Activated naive CD8-positive, alpha-beta T cell treated with anti-CD3 and anti-CD28 coated beads for 36 hours (primary cell): ENCODE measurements around the gene HAVCR2. TPM values are rescaled to one million over a fixed set of nuclear protein-coding genes. Genes with fewer than 3 reads are reported as not detected.
A peak's percentile ranks its signal among the peaks of the same experiment; 100 is the strongest.
"Not testable (repeated sequence)": the region's sequence is repeated elsewhere in the genome, so short reads cannot be mapped to it uniquely, and the experiment has no call there.

Experiments
- DNase-seq: peaks from one replicate; pipeline ENCODE4 v3.0.0; 2021
- H3K27ac Mint-ChIP-seq: one replicate; pipeline ENCODE4 v1.8.0; 2022; ENCODE audit warnings: mild to moderate bottlenecking, moderate library complexity, mixed read lengths
- H3K27me3 Mint-ChIP-seq: one replicate; pipeline ENCODE4 v1.8.0; 2022; ENCODE audit warnings: mild to moderate bottlenecking, mixed read lengths
- H3K36me3 Mint-ChIP-seq: one replicate; pipeline ENCODE4 v1.8.0; 2021; ENCODE audit warnings: mild to moderate bottlenecking, mixed read lengths
- H3K4me1 Mint-ChIP-seq: one replicate; pipeline ENCODE4 v1.8.0; 2021; ENCODE audit warnings: mixed read lengths
- H3K4me3 Mint-ChIP-seq: one replicate; pipeline ENCODE4 v1.8.0; 2022; ENCODE audit warnings: mild to moderate bottlenecking, moderate library complexity, mixed read lengths
- H3K9me3 Mint-ChIP-seq: one replicate; pipeline ENCODE4 v1.8.0; 2022; ENCODE audit warnings: mixed read lengths
- total RNA-seq, 2 experiments: library from RNA; stranded (reverse); gene quantifications; one replicate each; pipeline ENCODE4 v1.2.3, GENCODE V29; 2021

HAVCR2 gene
- total RNA-seq, 2 experiments from 2014 or later: 24.6 to 25.2 TPM

DNA sequence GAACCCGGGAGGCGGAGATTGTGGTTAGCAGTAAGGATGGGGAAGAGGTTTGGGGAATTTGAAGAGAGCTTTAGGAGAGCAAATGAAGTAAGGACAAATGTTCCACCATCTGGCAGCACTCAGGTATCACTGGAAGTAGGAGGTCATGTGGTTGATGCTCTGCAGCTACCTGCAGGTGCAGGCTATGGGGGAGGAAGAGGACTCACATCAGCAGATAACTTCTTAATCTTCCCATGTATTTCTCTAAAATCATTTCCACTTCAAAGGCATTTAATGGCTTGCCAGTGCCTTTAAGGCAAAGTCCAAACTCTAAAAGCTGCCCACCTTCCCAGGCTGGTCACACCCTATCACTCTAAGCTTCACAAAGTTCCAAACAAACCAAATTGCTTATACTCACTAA is 41.8 kb downstream of the HAVCR2 start:
- peaks cover 2% of the 10 kb centered on the region for H3K4me1 Mint-ChIP-seq
- DNase-seq: no peak
- no peaks in the 10 kb centered on the region for H3K27me3 Mint-ChIP-seq
- H3K27ac Mint-ChIP-seq: no peak overlapping the region
- H3K4me3 Mint-ChIP-seq: no peak overlapping the region
- no peaks in the 10 kb centered on the region for H3K36me3 Mint-ChIP-seq
- H3K9me3 Mint-ChIP-seq: no peaks in the 10 kb centered on the region

DNA sequence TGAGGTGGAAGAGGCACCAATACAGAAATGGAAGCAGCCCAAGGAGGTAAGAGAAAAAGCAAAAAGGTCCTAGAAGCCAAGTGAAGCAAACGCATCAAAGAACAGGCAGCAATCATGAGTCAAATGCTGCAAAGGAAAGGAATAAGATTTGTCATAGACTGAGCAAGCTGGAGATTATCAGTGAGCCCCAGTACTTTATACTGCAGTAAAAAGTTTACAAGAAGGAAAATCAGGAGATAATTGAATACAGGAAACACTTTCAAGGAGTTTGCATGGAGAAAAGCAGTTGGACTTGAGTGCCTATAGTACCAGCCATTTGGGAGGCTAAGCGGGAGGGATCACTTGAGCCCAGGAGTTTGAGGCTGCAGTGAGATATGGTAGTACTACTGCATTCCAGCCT is 42.8 kb downstream of the HAVCR2 start:
- no peak overlapping the region for H3K27ac Mint-ChIP-seq
- H3K36me3 Mint-ChIP-seq: no peaks in the 10 kb centered on the region
- H3K27me3 Mint-ChIP-seq: no peaks in the 10 kb centered on the region
- H3K9me3 Mint-ChIP-seq: no peaks in the 10 kb centered on the region
- H3K4me3 Mint-ChIP-seq: no peak overlapping the region
- peaks cover 2% of the 10 kb centered on the region for H3K4me1 Mint-ChIP-seq
- DNase-seq: no peak

DNA sequence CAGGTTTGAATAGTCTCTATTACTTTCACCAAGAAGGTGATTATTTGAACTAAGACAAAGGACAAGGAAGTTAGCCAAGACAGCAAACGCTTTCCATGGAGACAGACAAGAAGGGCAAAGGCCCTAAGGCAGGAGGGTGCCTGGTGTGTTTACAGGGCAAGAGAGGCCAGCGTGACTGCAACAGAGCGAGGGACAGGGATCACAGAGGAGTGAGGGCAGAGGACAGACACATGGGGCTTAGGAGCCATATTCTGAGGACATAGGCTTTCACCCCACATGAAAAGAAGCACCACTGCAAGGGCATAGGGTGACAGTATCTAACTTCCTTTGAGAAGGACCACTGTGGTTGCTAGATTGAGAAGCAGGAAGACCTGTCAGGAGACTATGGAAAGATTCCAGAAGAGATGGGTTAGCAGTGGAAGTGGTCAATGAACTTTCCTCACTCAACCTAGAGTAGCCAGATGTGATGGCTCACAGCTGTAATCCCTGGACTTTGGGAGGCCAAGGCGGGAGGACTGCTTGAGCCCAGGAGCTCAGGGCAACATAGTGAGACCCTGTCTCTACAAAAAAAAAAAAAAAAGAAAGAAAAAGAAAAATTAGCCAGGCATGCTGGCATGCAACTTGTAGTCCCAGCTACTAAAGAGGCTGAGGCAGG is 44.9 kb downstream of the HAVCR2 start:
- no peak for DNase-seq
- Mint-ChIP-seq H3K27me3 (no peaks in the 10 kb centered on the region), H3K4me1 (peaks cover 2% of the 10 kb centered on the region), H3K36me3 (no peaks in the 10 kb centered on the region), H3K4me3 (no peak overlapping the region), H3K27ac (no peak overlapping the region), H3K9me3 (no peaks in the 10 kb centered on the region)

DNA sequence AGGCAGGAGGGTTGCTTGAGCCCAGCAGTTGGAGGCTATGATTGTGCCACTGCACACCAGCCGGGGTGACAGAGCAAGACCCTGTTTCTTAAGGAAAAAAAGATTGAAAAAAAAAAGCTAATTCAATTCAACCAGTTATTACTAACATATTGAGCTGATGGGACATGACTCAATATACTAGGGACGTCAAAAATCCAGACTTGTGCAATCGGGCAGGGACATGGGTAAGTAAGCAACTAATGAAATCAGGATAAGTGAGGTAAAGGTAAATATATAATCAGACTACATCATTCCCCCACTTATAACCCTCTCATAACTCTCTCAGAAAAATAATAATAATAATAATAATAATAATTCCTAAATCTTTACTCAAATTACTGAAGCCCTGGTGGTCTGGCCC is 49.0 kb downstream of the HAVCR2 start:
- H3K9me3 Mint-ChIP-seq: no peaks in the 10 kb centered on the region
- H3K4me3 Mint-ChIP-seq: no peak overlapping the region
- no peaks in the 10 kb centered on the region for H3K36me3 Mint-ChIP-seq
- no peaks in the 10 kb centered on the region for H3K4me1 Mint-ChIP-seq
- no peak overlapping the region for H3K27ac Mint-ChIP-seq
- H3K27me3 Mint-ChIP-seq: no peaks in the 10 kb centered on the region
- DNase-seq: no peak

DNA sequence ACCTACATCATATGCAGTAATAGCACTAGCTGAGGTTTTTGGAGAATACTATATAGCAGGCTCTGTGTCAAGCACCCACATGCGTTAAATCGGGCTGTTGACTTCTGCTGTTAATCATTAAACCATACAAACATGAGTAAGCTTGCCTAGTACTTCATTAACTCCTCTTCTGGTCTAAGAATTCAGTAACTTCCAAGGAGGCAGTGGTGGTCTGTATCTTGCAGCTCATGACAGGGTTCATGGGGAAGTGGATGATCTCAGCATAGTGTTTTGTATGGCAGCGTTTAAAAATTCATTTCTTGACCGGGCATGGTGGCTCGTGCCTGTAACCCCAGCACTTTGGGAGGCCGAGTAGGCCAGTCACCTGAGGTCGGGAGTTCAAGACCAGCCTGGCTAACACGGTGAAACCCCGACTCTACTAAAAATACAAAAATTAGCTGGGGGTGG is 49.7 kb downstream of the HAVCR2 start, which contains the start of gene HAVCR1:
TSS of gene HAVCR1 (minus strand) at position 24 of the 447 bp plus-strand sequence. CDS start 1,173 bp downstream, outside the sequence.
- Mint-ChIP-seq H3K27me3 (no peaks in the 10 kb centered on the region), H3K4me1 (no peaks in the 10 kb centered on the region), H3K27ac (no peak within 1 kb of the TSS), H3K4me3 (no peak within 1 kb of the TSS), H3K9me3 (no peaks in the 10 kb centered on the region), H3K36me3 (no peaks in the 10 kb centered on the region)
- no peak for DNase-seq

DNA sequence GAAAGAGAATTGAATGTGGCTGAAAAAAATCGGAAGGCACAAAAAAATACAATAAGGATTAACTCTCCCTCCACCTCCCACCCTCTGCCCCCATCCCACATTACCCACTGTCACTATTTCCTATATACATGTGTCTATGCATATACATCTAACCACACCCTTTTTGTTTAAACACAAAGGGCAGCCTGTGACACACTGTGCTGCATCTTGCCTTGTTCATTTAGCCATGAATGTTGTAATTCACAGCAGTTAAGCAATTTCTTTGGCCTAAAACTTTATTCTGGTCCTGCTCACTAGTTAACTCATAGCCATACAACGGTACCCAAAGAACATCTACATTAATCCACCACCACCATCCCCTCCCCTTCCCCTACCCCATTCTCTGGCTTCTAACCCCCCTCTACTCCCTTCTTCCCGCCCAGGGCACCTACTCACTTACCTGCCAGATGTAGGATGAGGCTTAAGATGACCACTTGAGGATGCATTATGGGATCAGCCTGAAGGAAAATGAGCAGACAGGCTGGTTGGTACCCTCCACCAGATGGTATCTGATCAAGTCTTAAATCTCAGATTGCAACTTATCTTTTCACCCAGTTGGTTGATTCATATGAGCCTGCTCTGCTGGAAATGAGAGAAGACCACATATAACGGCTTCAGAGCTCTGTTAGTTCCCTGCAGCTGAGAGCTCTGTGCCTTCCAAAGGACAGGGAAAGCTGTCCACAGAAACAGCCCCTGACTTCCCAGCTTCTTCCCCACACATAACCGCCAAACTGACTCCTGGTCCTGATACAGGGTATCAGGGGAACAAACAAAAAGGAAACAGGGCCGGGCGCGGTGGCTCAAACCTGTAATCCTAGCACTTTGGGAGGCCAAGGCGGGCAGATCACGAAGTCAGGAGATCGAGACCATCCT is 51.1 kb downstream of the HAVCR2 start:
- no peak for DNase-seq
- H3K27ac Mint-ChIP-seq: no peak overlapping the region
- H3K27me3 Mint-ChIP-seq: no peaks in the 10 kb centered on the region

DNA sequence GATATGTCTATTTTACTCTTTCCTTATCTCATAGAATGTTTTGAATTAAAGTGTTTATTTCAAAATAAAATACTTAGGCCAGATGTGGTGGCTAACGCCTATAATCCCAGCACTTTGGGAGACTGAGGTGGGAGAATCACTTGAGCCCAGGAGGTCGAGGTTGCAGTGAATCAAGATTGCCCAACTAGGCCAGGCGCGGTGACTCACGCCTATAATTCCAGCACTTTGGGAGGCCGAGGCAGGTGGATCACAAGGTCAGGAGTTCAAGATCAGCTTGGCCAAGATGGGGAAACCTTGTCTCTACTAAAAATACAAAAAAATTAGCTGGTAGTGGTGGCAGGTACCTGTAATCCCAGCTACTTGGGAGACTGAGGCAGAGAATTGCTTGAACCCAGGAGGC is 52.0 kb downstream of the HAVCR2 start:
- H3K36me3 Mint-ChIP-seq, H3K4me3 Mint-ChIP-seq, H3K4me1 Mint-ChIP-seq, H3K27ac Mint-ChIP-seq, H3K9me3 Mint-ChIP-seq, H3K27me3 Mint-ChIP-seq, DNase-seq: not testable (repeated sequence)

More for the DNA sequence above, 51.1 kb downstream of the HAVCR2 start:
- Mint-ChIP-seq H3K36me3 (no peaks in the 10 kb centered on the region), H3K4me1 (no peaks in the 10 kb centered on the region), H3K9me3 (no peaks in the 10 kb centered on the region), H3K4me3 (no peak overlapping the region)

DNA sequence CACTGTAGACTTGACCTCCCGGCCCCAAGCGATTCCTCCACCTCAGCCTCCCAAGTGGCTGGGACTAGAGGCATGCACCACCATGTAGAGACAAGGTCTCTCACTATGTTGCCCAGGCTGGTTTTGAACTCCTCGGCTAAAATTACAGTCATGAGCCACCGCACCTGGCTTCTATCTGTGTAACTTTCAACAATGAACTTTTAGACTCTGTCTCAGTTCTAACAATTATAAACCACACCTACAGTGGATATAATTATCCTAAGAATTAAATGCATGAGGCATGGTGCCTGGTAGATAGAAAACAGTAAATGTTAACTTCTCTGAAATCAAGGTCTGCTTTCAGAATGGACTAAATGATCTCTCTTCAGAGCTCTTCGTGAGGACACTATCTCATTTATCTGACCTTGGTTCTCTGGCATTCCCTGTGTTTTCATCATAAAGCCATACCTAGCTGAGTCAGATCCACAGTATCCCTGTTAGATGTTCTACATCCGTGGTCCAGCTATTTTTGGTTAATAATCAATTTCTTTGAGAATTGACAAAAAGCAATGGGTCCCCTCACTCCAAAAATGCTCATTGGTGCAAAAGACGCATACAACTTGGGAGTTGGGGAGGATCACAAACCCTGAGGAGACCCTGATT is 57.1 kb downstream of the HAVCR2 start:
- H3K4me1 Mint-ChIP-seq: peaks cover 37% of the 10 kb centered on the region
- H3K36me3 Mint-ChIP-seq: peaks cover 7% of the 10 kb centered on the region
- no peaks in the 10 kb centered on the region for H3K27me3 Mint-ChIP-seq
- peaks cover 1% of the 10 kb centered on the region for H3K9me3 Mint-ChIP-seq
- H3K4me3 Mint-ChIP-seq: no peak overlapping the region
- DNase-seq: no peak
- H3K27ac Mint-ChIP-seq: no peak overlapping the region

DNA sequence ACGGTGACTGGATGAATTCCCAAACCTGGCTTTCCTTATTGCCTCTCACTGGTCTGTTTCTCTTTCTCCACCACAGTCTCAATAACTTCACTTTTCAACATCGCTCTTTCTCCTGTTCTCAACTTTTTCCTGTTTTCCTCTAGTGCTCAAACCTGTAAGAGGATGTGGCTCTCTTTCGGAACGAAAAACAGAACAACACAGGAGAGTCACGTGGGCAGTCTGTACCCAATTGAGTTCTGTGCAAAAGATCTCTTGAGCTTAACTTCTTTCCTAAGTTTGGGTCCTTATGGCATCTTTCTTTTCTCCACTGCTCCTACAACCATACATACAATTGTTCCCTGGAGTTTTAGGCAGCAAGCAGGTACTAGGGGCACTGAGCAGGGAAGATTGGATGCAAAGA is 58.8 kb downstream of the HAVCR2 start:
- peak overlapping the region; percentile 22 for H3K27ac Mint-ChIP-seq
- peaks cover 3% of the 10 kb centered on the region for H3K9me3 Mint-ChIP-seq
- no peak for DNase-seq
- H3K4me3 Mint-ChIP-seq: peak overlapping the region; percentile 60
- peaks cover 49% of the 10 kb centered on the region for H3K4me1 Mint-ChIP-seq
- H3K27me3 Mint-ChIP-seq: no peaks in the 10 kb centered on the region
- peaks cover 8% of the 10 kb centered on the region for H3K36me3 Mint-ChIP-seq

DNA sequence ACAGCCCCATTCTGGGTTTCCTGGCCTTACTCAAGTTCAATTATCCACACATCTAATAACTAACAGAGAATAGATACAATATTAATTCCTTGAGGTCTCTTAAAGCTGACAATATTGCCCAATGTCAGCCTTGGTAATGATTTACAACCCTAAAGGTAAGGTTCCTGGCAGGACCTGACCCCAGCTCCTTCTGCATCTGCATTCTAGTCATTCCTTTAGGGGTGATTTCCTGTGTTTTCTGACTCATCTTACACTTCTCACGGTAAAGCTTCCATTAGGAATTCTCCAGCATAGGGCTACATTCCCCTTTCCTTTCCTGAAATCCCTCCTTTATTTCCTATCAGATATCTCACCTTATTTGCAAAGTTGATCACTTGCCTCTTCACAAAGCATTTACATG is 59.2 kb downstream of the HAVCR2 start:
- DNase-seq: no peak
- H3K27ac Mint-ChIP-seq: peak overlapping the region; percentile 22
- peaks cover 53% of the 10 kb centered on the region for H3K4me1 Mint-ChIP-seq
- peak overlapping the region; percentile 60 for H3K4me3 Mint-ChIP-seq
- H3K36me3 Mint-ChIP-seq: peaks cover 8% of the 10 kb centered on the region
- H3K27me3 Mint-ChIP-seq: no peaks in the 10 kb centered on the region
- H3K9me3 Mint-ChIP-seq: peaks cover 3% of the 10 kb centered on the region

DNA sequence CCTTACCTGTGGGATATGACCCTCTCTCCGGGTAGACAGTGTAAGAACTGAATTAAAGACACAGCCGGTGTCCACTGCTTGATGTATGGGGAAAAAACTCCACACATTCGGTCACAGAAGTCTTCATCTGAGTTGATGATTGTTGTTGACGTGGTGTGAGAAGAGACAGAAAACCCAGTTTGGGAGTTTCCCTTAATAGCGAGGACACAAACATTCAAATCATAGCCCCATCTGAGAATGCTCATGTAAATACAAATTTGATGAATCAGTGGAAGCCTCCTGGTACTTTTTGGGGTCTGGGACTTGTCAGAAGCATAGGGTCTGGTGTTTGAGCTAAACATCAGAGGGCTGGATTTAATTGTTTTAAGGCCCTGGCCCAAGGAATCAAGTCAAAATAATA is 60.9 kb downstream of the HAVCR2 start:
- H3K27me3 Mint-ChIP-seq: no peaks in the 10 kb centered on the region
- no peak overlapping the region for H3K4me3 Mint-ChIP-seq
- peaks cover 8% of the 10 kb centered on the region for H3K36me3 Mint-ChIP-seq
- DNase-seq: no peak
- peaks cover 55% of the 10 kb centered on the region for H3K4me1 Mint-ChIP-seq
- peaks cover 3% of the 10 kb centered on the region for H3K9me3 Mint-ChIP-seq
- no peak overlapping the region for H3K27ac Mint-ChIP-seq

DNA sequence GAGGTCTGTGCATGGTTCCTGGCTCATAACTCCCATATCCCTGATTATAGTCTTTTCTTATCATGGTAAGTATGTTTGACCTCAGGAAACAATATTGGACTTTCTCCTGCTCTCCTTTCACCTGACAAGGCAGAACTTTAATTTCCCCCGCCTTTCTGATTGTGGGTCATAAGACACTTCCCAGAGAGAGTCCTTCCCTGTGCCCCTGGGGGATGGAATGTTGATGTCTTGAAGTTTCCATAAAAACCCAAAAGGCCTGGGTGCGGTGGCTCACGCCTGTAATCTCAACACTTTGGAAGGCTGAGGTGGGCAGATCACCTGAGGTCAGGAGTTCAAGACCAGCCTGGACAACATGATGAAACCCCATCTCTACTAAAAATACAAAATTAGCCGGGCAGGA is 61.8 kb downstream of the HAVCR2 start:
- Mint-ChIP-seq H3K4me1 (peaks cover 55% of the 10 kb centered on the region), H3K27ac (peak overlapping the region; percentile 18)
- H3K27me3 Mint-ChIP-seq: not testable (repeated sequence)

DNA sequence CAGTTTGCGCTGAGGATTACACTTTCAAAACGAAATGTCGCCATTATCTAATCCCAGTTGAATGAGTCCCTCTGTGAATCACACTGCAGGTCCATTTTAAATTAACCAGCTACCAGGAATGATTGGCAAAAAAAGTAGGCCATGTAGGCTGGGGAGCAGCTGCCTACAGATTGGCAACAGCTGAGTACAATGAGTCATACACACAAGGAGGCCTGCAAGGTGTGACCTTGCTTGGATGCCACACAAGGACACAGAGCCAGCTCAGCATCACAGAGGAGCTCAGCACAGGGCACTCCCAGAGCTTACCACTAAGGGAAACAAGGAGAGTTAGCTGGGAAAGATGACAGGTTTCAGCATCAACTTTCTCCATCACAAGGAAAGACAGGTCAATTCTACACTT is 62.8 kb downstream of the HAVCR2 start:
- peak; percentile 11 for DNase-seq
- H3K4me1 Mint-ChIP-seq: peaks cover 51% of the 10 kb centered on the region
- H3K27ac Mint-ChIP-seq: peak overlapping the region; percentile 57
- peaks cover 13% of the 10 kb centered on the region for H3K36me3 Mint-ChIP-seq
- H3K27me3 Mint-ChIP-seq: no peaks in the 10 kb centered on the region
- no peak overlapping the region for H3K4me3 Mint-ChIP-seq
- peaks cover 1% of the 10 kb centered on the region for H3K9me3 Mint-ChIP-seq

More for the DNA sequence above, 61.8 kb downstream of the HAVCR2 start:
- not testable (repeated sequence) for H3K9me3 Mint-ChIP-seq, H3K36me3 Mint-ChIP-seq, DNase-seq, H3K4me3 Mint-ChIP-seq

DNA sequence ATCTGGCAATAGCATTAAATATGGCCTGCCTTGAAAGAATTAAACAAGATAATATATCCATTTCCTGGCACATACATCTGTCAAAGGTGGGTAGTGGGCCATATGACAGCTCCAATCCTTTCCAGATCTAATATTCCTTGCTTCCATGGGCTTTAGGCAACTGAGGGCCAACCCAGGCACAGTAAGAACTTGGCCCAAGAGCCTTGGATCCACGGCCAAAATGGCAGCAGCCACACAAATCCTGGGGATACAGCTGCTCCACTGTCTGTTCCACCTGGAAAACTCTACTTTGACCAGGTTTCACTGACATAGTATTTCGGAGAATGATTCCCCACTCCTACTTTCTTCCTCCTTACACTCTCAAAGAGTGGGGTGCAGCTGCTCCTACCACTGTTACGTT is 63.2 kb downstream of the HAVCR2 start:
- Mint-ChIP-seq H3K4me3 (no peak overlapping the region), H3K9me3 (peaks cover 1% of the 10 kb centered on the region), H3K27ac (peak overlapping the region; percentile 57), H3K36me3 (peaks cover 13% of the 10 kb centered on the region), H3K4me1 (peaks cover 48% of the 10 kb centered on the region), H3K27me3 (no peaks in the 10 kb centered on the region)
- no peak for DNase-seq

DNA sequence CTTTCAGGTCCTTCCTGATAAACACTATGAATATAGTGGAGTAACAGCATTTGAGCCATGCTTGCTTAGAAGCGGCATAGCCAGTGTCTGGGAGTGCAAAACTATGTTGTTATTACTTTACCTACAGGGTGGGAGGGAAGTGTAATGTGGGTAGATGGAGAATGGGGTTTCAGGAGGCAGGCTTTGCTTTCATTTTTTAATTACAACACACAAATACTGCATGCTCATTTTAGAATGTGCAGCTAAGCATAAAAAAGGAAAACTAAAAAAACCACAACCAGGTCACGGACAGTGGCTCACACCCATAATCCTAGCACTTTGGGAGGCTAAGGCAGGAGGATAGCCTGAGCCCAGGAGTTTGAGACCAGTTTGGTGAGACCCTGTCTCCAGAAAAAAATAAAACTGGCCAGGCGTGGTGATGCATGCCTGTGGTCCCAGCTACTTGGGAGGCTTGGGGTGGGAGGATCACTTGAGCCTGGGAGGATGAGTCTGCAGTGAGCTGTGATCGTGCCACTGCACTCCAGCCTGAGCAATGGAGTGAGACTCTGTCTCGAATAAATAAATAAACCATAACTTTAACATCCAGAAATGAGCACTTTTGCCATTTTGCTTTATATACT is 70.2 kb downstream of the HAVCR2 start:
- peaks cover 8% of the 10 kb centered on the region for H3K36me3 Mint-ChIP-seq
- H3K27me3 Mint-ChIP-seq: no peaks in the 10 kb centered on the region
- H3K4me3 Mint-ChIP-seq: peak overlapping the region; percentile 36
- no peak for DNase-seq
- H3K27ac Mint-ChIP-seq: no peak overlapping the region
- H3K4me1 Mint-ChIP-seq: peaks cover 19% of the 10 kb centered on the region
- no peaks in the 10 kb centered on the region for H3K9me3 Mint-ChIP-seq
